HEK293T (cell line): Measurements from ENCODE around the gene PEX1.
"Not testable (repeated sequence)": the region's sequence is repeated elsewhere in the genome, so short reads cannot be mapped to it uniquely, and the experiment has no call there.

ENCODE experiments used
- CTCF ChIA-PET: fragments of 350-600 bp; formaldehyde crosslinking; extraction: SDS; loops from one replicate; lab custom pipeline; 2021; ENCODE audit warnings: antibody characterized with exemption, inconsistent platforms; lab: Yijun Ruan, JAX
- POLR2A ChIA-PET: fragments of 350-600 bp; formaldehyde crosslinking; extraction: SDS; loops from one replicate; lab custom pipeline; 2020; ENCODE audit warnings: antibody characterized with exemption, inconsistent platforms; lab: Yijun Ruan, JAX
- DNase-seq: peaks from one replicate; pipeline ENCODE4 v3.0.0; 2012; ENCODE audit warnings: mixed read lengths; ENCODE audit errors: extremely low spot score
- ARNT ChIP-seq: fragments of 450-650 bp; IDR thresholded peaks from 2 replicates; pipeline ENCODE4 v1.6.1; 2017; ENCODE audit warnings: mild to moderate bottlenecking
- BHLHE40 ChIP-seq: fragments of 450-650 bp; IDR thresholded peaks from 2 replicates; pipeline ENCODE4 v1.6.1; 2016; ENCODE audit warnings: mild to moderate bottlenecking, moderate library complexity, borderline replicate concordance
- CTBP1 ChIP-seq: fragments of 450-650 bp; IDR thresholded peaks from 2 replicates; pipeline ENCODE4 v1.6.1; 2016; ENCODE audit warnings: borderline replicate concordance
- ELF4 ChIP-seq: fragments of 450-650 bp; IDR thresholded peaks from 2 replicates; pipeline ENCODE4 v1.6.1; 2017; ENCODE audit warnings: antibody characterized with exemption
- FOXA1 ChIP-seq: fragments of 450-650 bp; IDR thresholded peaks from 2 replicates; pipeline ENCODE4 v1.6.1; 2016; ENCODE audit warnings: mild to moderate bottlenecking
- FOXK2 ChIP-seq: fragments of 450-650 bp; IDR thresholded peaks from 2 replicates; pipeline ENCODE4 v1.6.1; 2016; ENCODE audit warnings: mild to moderate bottlenecking
- FOXM1 ChIP-seq: fragments of 450-650 bp; IDR thresholded peaks from 2 replicates; pipeline ENCODE4 v1.6.1; 2017; ENCODE audit warnings: mild to moderate bottlenecking, borderline replicate concordance
- HDGF ChIP-seq: fragments of 450-650 bp; IDR thresholded peaks from 2 replicates; pipeline ENCODE4 v1.6.1; 2017; ENCODE audit warnings: antibody characterized with exemption, borderline replicate concordance
- L3MBTL2 ChIP-seq: fragments of 450-650 bp; conservative IDR thresholded peaks from 2 replicates; pipeline ENCODE4 v1.6.1; 2016; ENCODE audit warnings: mild to moderate bottlenecking
- LEF1 ChIP-seq: fragments of 450-650 bp; IDR thresholded peaks from 2 replicates; pipeline ENCODE4 v1.6.1; 2017; ENCODE audit warnings: mild to moderate bottlenecking, borderline replicate concordance
- NFRKB ChIP-seq: fragments of 450-650 bp; IDR thresholded peaks from 2 replicates; pipeline ENCODE4 v1.6.1; 2016; ENCODE audit warnings: mild to moderate bottlenecking, moderate library complexity
- SP1 ChIP-seq: fragments of 450-650 bp; IDR thresholded peaks from 2 replicates; pipeline ENCODE4 v1.6.1; 2017
- SUZ12 ChIP-seq: fragments of 450-650 bp; IDR thresholded peaks from 2 replicates; pipeline ENCODE4 v1.6.1; 2016; ENCODE audit warnings: mild to moderate bottlenecking
- TARDBP ChIP-seq: fragments of 450-650 bp; IDR thresholded peaks from 2 replicates; pipeline ENCODE4 v1.6.1; 2016
- ZNF384 ChIP-seq: fragments of 450-650 bp; IDR thresholded peaks from 2 replicates; pipeline ENCODE4 v1.6.1; 2016
- TF ChIP-seq, protein P1 (sequence below): fragments of 450-650 bp; IDR thresholded peaks from 2 replicates; pipeline ENCODE4 v1.6.1; 2016

Gene PEX1

DNA sequence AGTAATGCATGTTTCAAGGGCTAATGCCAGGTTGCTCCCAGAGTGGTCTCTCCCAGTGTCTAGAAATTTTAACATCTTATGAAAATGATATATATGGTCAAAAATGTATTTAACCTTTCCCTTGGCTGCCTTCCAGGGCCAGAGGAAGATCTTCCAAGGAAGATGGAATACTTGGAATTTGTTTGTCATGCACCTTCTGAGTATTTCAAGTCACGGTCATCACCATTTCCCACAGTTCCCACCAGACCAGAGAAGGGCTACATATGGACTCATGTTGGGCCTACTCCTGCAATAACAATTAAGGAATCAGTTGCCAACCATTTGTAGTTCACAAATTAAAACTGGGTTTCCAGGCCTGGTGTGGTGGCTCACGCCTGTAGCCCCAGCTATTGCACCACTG, 72.1 kb downstream of the PEX1 start:
- TF ChIP-seq BHLHE40 (no peak), FOXA1 (no peak), ZNF384 (no peak)
- DNase-seq: no peak
- POLR2A ChIA-PET: no interaction called here
- CTCF ChIA-PET: no interaction called here

DNA sequence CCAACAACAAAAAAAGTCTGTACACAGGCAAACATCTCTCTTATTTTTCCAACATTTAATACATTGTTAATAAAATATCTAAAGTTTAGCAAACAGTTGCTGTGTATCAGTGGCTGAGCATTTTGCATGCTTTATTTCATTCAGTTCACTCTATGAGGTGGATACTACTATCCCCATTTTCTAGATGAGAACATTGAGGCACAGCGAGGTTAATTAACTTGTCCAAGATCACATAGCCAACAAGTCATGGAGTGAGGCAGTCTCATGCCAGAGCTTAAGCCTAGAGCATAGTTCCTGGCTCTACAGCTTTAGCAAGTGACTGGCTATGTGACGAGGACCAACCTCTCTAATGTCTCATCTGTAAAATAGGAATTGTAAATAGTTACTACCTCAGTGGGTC, 76.7 kb downstream of the PEX1 start:
- TF ChIP-seq, protein P1, sequence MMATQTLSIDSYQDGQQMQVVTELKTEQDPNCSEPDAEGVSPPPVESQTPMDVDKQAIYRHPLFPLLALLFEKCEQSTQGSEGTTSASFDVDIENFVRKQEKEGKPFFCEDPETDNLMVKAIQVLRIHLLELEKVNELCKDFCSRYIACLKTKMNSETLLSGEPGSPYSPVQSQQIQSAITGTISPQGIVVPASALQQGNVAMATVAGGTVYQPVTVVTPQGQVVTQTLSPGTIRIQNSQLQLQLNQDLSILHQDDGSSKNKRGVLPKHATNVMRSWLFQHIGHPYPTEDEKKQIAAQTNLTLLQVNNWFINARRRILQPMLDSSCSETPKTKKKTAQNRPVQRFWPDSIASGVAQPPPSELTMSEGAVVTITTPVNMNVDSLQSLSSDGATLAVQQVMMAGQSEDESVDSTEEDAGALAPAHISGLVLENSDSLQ: no peak
- TF ChIP-seq CTBP1: no peak
- TF ChIP-seq L3MBTL2: no peak
- TF ChIP-seq LEF1: no peak
- TF ChIP-seq TARDBP: no peak
- no peak for TF ChIP-seq BHLHE40
- TF ChIP-seq HDGF: no peak
- no peak for TF ChIP-seq NFRKB
- no peak for TF ChIP-seq FOXM1
- no peak for TF ChIP-seq ARNT
- no peak for TF ChIP-seq ZNF384
- no peak for TF ChIP-seq SUZ12
- no peak for TF ChIP-seq FOXA1
- TF ChIP-seq ELF4: no peak
- no peak for TF ChIP-seq FOXK2
- no peak for TF ChIP-seq SP1
- ChIA-PET POLR2A (no interaction called here), CTCF (interaction anchor here (1.4 kb wide), 1 partner anchor 10 kb away, joined by 3 read pairs; no protein-coding TSS in a partner anchor)
- no peak for DNase-seq

DNA sequence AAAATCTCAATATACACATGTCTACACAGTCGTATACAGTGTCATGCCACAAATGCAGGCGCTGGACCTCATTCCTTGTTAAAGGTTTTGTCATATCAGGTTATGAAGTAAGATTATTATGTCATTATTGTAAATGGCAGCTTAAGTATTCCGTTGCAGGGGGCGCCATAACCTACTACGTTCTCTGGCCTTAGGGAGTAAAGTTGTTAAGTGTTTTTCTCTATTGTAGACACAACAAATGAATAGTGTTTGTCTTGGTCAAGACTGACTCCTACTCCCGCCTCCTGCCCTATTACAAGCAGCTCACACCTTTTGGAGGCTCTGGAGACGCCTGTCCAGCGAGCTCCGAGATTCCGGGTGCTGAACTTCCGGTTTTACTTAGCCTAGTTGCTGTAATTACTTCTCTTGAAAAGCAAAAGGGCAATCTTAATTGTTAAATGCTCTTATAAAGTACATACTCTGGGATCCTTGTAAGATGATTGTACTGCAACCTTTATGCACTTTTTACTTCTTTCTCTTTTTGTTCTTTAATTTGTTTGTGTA, 80.0 kb downstream of the PEX1 start:
- peak; percentile 33 for DNase-seq
- ChIA-PET POLR2A (interaction anchor here (1.0 to 2.6 kb wide), 11 partner anchors 9 to 568 kb away, joined by 3 to 22 read pairs (median 5); partner anchors contain the start of genes ANKIB1, CYP51A1, KRIT1 and LRRD1), CTCF (interaction anchor here (0.6 to 2.0 kb wide), 7 partner anchors 13 to 602 kb away, joined by 3 to 16 read pairs (median 4); no protein-coding TSS in a partner anchor)
- TF ChIP-seq, protein P1: peak; percentile 65
- no peak for TF ChIP-seq SP1

DNA sequence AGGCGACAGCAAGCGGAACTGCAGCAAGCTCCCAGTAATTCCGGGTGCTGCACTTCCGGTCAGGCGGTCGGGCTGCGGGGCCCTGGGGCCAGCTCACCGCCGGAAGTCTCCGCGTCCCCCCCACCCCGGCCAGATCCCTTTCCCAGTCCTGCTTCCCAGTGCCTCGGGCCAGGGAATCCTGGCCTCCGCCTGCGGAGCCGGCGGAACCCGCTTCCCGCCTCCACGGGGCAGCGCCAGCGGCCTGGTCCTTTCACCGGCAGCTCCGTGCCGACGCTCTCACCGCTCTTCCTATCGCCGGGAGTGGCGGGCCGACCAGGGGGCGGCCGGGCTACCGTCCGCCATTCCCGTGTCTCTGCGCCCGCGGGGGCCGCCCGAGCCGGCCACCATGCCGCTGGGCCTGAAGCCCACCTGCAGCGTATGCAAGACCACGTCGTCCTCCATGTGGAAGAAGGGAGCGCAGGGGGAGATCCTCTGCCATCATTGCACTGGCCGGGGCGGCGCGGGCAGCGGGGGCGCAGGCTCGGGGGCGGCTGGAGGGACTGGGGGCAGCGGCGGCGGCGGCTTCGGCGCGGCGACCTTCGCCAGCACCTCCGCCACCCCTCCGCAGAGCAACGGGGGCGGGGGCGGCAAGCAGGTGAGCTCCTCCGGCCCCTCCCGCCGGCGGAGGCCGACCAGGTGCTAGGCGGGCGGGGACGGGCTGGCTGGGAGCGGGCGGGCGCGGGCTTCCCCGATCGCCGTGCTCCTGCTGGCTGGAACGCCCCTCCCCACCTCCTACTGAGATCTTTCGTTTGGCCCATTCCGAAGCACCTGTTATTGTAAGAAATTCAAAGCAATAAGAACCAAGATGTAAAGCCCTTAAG, 80.7 kb downstream of the PEX1 start, which contains the start of gene GATAD1:
GATAD1 (plus strand) TSS at position 138 of the 860 bp plus-strand sequence; CDS start at position 386, 248 bp downstream.
- CTCF ChIA-PET: interaction anchor here (0.6 to 2.0 kb wide), 12 partner anchors 14 to 618 kb away, joined by 3 to 16 read pairs (median 4); partner anchors contain the start of genes CYP51A1, PEX1 and RBM48

DNA sequence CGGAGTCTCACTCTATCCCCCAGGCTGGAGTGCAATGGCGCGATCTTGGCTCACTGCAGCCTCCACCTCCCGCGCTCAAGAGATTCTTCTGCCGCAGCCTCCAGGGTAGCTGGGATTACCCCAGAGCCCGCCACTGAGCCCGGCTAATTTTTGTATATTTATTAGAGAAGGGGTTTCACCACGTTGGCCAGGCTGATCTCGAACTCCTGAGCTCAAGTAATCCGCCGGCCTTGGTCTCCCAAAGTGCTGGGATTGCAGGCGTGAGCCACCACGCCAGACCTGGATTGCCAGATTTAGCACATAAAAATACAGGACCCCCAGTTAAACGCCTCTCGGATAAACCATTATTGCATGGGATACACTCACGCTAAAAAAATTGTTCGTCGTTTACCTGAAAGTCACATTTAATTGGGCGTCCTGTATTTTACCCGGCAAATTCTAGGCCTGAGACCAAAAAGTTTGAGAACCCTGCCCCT, 81.4 kb downstream of the PEX1 start:
- no peak for DNase-seq
- ChIA-PET CTCF (interaction anchor here (0.7 to 2.0 kb wide), 11 partner anchors 18 to 617 kb away, joined by 3 to 16 read pairs (median 4); partner anchors contain the start of genes CYP51A1, PEX1 and RBM48), POLR2A (interaction anchor here (0.5 to 2.6 kb wide), 18 partner anchors 12 to 1738 kb away, joined by 3 to 22 read pairs (median 4); partner anchors contain the start of genes ANKIB1, CYP51A1, KRIT1 and LRRD1)
- TF ChIP-seq L3MBTL2 (peak; percentile 91), HDGF (no peak), ZNF384 (0 out of 2 replicates have a peak, but pooled peaks have one; percentile 14)

More for the DNA sequence above, 80.7 kb downstream of the PEX1 start, which contains the start of gene GATAD1:
- TF ChIP-seq ARNT (no peak), FOXK2 (no peak), ELF4 (peak; percentile 76), CTBP1 (no peak), L3MBTL2 (0 out of 2 replicates have a peak, but pooled peaks have one; percentile 0), BHLHE40 (no peak), SUZ12 (no peak), FOXM1 (no peak), FOXA1 (no peak)
- peak; percentile 94 for DNase-seq
- POLR2A ChIA-PET: interaction anchor here (0.5 to 2.6 kb wide), 23 partner anchors 11 to 1739 kb away, joined by 3 to 22 read pairs (median 4); partner anchors contain the start of genes ANKIB1, CYP51A1, KRIT1 and LRRD1

DNA sequence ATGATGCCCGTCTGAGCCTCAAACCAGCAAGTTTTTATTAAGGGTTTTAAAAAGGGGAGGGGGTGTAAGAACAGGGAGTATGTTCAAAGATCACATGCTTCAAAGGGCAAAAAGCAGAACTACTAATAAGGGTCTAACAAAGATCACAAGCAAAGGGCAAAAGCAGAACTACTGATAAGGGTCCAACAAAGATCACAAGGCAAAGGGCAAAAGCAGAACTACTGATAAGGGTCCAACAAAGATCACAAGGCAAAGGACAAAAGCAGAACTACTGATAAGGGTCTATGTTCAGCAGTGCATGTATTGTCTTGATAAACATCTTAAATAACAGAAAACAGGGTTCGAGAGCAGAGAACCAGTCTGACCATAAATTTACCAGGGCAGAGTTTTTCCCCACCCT, 85.6 kb downstream of the PEX1 start:
- POLR2A ChIA-PET, DNase-seq, CTCF ChIA-PET: not testable (repeated sequence)

DNA sequence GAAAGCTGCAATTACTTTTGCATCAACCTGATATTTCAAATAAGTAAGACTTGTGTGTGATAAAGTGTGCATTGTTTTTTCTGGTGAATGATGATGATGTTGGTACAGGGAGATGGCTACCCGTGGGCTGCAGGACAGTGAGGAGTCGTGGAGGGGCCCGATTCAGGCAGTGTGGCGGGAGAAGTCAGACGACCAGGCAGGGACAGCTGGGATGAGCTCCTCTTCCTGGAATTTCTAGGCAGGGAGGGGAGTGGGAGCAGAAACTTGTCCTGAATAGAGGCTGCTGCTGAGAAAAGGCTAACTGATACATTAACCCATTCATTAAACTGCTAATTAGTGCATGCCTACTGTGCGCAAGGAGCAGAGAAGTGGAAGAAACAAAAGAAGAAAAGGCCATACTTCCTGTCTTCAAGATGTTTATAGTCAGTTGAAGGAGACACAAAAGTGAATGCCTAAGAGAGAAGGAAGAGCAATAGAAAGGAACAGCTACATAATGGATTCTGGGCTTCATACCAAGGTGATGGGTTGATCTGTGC, 90.3 kb downstream of the PEX1 start:
- ChIA-PET CTCF (no interaction called here), POLR2A (no interaction called here)
- TF ChIP-seq HDGF: no peak
- DNase-seq: no peak
